HG02798 (cell line): Measurements from ENCODE around the gene NLGN4X.
"Not testable (repeated sequence)": the region's sequence is repeated elsewhere in the genome, so short reads cannot be mapped to it uniquely, and the experiment has no call there.

Experiments used
- ATAC-seq: cut with Tn5 transposase; IDR thresholded peaks from one replicate; pipeline ENCODE4 v1.9.1; 2021; ENCODE audit warnings: mild to moderate bottlenecking; ENCODE audit not compliant: unreplicated experiment, poor library complexity

The NLGN4X gene

DNA sequence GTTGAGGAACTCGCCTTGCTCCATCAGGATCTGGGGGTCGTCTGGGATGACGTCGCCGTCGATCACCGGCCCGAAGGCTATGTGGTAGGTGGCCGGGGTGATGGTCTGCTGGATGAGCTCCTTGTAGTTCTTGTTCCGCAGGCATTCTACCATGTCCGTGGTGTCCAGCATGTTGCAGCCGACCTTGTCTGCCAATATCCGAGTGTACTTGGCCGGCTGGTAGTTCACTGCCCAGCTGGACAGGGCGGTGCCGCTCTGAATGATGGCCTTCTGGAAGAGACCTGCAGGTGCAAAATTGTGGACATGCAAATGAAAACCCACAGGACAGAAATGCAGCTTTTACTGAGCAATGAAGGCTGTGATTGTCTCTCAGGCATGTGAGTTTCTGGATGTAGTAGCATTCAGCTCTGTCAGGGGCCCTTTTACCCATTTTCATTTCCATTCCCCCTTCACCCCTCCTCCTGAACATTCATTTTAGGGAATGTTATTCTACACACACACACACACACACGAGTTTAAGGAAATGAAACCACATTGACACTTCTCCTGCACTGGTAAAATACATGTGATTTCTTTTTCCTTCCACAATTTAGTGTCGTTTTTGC, 325.0 kb downstream of the NLGN4X start:
- ATAC-seq, result not testable (repeated sequence)

DNA sequence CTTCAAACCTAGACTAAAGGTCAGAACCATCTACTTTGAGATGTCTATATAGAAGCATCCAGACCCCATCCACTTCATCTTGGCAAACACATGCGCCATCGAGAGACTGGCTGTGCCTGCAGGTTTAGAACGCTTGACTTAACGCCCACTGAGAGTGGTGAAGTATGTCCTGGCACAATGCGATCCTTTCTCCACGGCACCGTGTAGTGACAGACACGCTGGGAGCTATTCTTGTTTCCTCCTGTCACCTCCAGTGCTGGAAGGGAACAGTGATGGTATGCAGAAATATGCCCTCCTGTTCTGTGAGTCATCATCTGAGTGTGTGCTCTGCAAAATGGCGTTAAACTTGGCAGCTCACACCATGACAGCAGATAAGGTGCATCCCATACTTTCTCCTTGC, 330.2 kb downstream of the NLGN4X start:
- no peak for ATAC-seq

DNA sequence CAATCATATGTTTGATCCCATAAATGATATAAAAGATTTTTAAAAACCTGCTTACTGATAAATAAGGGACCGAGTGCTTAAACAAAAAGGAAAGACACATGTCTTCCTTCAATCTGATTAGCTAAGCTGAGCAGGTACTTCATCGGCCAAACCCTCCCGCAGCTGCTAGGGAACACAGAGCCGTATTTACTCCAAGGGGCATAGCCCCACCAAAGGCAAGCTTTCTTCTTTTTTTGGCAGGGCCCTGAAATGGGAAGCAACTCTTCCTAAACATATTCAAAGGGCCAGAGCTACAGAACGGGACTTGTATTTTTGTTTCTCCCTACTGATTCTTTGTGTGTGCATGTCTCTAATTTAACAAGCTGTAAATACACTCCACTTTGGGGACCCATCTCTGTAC, 337.3 kb downstream of the NLGN4X start:
- ATAC-seq, result no peak

DNA sequence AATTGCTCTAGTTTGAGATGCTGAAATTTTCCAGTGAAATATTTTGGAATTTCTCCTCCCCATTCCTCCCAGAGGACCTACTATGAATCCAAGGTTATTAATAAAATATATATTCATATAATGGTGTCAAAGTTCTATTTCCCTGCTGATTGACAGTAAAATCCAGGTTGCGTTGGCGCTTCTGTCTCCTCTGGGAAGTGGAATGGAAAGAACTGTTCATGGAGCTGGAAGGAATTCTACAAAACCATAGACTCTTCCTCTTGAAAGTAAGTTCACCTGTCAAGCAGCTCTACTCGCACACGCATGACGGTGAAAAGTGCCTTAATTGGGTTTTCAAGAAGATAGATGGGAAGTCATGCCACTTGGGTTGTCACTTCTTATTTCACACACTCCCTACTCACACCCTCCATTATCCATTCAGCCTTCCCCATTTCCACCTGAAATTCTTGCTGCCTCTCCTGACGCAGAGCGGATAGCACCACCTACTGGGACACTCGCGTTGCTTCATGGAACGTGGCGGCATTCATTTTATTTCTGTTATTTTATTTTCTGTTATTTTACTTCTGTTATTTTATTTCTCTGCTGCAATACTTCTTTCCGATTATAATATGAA, 351.6 kb downstream of the NLGN4X start:
- no peak for ATAC-seq

DNA sequence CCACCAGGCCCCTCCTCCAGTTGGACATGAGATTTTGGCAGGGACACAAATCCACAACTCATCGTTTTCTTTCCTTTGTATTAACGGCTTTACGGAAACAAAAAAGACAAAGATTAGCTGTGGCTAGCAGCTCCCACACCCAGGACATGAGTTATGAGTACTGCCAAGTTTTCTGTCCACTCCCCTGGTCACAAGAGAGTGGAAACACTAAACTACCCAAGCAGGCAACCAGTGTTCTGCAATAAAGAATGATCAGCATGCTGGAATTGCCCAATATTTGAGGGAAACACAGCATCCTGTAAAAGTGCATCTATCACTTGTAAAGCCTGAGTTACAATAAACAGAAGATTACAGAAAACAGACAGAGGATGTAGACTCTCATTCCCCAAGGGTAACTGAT, 358.4 kb downstream of the NLGN4X start:
- no peak for ATAC-seq

DNA sequence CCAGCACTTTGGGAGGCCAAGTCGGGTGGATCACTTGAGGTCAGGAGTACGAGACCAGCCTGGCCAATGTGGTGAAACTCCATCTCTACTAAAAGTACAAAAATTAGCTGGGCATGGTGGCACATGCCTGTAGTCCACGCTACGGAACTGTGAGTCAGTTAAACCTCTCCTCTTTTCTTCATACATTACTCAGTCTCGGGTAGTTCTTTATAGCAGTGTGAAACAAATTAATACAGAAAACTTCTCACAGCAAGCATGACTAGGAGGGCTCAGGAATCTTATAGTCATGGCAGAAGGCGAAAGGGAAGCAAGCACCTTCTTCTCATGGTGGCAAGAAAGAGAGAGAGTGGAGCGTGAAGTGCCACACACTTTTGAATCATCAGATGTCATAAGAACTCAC, 358.9 kb downstream of the NLGN4X start:
- no peak for ATAC-seq

DNA sequence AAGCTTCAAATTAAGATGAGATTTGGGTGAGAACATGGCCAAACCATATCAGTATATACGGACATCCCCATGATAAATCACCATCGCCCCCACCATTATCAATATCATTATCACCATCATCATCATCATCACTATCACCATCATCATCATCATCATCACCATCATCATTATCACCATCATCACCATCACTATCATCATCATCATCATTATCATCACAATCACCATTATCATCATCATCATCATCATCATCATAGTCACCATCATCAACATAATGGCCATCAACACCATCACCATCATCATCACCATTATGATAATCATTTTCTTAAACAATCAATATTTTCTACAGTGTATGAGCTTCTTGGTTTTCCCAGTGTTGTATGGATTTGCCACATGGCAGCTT, 360.9 kb downstream of the NLGN4X start:
- ATAC-seq, result no peak

DNA sequence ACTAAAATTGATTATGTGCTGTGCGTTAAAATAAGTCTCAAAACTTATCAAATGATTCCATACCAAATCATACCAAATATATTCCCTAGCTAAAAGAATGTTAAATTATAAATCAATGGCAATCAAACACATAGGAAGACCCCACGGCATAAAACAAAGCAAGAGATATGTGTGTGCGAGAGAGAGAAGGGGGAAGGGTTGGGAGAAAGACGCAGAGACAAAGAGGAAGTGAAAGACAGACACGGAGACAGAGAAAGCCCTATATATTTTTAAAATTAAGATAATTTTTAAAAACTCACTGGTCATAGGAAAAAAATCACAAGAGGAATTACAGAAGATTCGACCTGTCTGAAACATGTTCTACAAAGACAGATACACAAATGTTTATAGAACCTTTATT, 371.4 kb downstream of the NLGN4X start:
- no peak for ATAC-seq

DNA sequence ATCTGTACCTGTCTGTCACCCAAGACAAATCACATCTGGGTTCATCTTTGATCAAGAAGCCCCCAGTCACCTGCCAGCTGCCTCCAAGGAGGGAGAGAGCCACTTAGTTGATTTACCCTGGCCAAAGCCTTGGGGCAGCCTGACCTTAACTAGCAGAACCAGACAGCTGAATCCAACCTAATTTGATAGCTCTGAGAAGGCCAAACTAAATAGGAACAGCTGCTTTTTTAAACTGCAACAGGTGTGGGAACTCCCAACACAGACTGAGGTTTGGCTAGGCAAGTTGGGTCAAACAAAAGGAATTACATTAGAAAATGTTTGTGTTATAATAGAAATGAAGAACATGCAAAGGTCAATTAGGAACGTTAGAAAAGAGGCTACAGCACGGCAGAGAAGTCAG, 375.7 kb downstream of the NLGN4X start:
- no peak for ATAC-seq

DNA sequence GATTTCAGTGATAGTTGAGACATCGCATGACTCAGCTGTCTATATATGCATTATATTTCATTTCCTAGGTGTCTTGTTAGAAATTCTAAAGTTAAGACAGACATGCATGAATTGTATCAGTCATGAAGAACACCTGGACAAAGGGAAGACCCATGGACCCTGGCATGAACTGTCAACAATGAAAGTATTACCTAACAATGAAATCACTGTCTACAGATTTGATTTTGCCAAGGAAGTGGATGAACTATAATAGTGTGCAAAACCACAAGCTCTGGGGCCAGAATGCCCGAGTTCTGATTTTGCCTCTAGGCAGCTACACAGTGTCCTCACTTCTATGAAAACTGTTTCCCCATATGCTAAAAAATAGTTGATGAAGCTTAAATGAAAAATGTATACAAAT, 386.1 kb downstream of the NLGN4X start:
- ATAC-seq, result no peak
